Measurements from ENCODE around the gene CHKB. TPM values are rescaled to one million over a fixed set of nuclear protein-coding genes. Genes with fewer than 3 reads are reported as not detected.
"Not testable (repeated sequence)": the region's sequence is repeated elsewhere in the genome, so short reads cannot be mapped to it uniquely, and the experiment has no call there.

The CHKB gene
- 34.9 and 50.4 TPM in 2 replicates for total RNA-seq

GRCh38 chr22:50582493-50583293 is at the start of gene CHKB:
Gene CHKB, minus strand, starts transcription at chr22:50582849. Its CDS starts 68 bp downstream, at chr22:50582781.
- DNase-seq, result peak; percentile 98

DNA sequence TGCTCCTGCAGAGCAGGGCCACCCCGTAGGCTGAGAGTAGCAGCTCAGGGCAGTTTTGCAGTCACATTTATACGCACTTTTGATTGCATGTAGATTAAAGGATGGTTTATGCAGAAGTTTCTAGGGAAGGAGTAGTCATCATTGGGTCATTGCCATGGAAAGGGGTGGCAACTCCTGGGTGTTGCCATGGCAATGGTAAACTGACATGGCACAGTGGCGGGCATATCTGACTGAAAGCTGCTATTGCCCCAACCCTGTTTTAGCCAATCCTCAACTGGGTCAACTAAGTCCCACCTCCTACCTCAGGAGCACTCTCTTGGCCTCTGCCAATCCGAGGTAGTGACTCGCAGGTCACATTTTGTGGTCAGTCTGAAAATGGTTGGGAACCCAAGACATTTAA is 47.7 kb upstream of the CHKB start:
- DNase-seq, result no peak

DNA sequence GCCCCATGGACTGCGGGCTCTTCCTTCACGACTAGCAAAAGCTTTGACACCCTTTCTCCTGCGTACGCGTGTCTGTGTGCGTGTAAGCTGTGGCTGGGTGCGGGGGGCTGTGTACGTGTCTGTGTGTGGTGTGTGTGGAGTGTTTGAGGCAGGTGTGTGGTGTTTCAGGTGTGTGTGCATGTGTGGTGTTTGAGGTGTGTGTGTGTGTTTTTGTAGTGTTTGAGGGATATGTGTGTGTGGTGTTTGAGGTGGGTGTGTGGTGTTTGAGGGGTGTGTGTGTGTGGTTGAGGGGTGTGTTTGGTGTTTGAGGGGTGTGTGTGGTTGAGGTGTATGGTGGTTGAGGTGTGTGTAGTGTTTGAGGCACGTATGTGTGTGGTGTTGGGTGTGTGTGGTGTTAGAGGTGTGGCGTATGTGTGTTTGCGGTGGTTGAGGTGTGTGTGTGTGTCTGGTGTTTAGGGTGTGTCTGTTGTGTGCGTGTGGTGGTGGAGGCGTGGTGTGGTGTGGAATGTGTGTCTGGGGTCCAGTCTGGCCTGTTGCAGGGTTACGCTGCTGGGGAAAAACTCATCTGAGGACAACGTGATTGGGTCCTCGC is 46.0 kb upstream of the CHKB start:
- no peak for DNase-seq

GRCh38 chr22:50627642-50628542 is 45.2 kb upstream of the CHKB start, which contains the start of gene ARSA:
Gene ARSA, minus strand, starts transcription at chr22:50628152. Its CDS starts 373 bp downstream, at chr22:50627779.
- peak; percentile 90 for DNase-seq

DNA sequence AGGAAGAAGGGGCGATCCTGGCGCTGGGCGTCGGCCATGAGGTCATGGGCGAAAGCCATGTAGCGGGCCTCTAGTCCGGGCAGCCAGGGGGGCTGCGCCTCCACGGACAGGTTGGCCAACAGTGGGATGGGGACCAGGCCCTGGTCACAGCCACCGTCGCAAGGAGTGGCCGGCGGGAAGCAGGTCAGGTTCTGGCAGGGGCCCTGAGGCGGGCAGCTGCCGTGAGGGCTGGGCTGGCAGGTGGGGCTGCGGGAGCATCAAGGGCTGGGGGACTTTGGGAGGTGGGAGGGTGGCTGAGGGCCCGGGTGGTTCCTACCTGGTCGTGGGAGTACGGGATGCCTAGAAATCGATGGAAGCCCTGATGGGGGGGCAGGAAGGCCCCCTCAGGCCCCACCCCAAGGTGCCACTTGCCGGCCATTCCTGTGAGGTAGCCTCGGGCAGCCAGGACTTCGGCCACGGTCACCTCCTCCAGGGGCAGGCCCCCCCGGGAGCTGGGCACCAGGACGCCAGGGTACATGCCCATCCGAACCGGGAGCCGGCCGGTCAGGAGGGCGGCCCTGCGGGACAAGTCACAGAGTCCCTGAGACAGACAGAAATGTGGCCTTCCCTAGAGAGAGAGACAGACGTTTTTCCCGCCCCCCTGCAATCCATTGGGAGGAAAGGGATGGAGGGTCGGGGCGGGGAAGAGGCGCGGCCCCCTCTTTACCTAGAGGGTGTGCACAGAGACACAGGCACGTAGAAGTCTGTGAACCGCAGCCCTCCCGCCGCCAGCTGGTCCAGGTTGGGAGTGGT is 44.4 kb upstream of the CHKB start:
- no peak for DNase-seq

DNA sequence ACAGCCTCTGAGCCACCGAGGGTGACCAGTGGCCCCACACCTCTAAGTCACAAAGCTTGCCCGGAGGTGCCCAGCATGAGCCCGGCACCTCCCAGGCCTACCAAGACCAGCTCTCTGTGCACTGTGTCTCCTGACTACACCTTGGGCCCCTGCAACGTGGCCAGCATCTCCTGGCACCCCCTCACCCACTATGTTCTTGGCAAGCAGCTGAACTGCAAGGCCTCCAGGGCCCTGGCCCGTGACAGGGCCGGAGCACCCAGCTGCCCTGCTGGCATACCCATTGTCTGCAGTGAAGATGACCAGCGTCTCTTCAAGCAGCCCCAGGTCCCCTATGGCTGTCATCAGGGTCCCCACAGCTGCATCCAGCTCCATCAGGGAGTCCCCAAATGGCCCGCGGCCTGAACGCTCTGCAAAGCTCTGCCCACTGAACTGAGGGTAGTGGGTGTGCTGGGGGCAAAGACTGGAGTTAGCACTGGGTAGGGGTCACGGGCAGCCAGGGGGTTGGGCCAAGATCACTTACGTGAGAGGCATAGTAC is 43.7 kb upstream of the CHKB start:
- DNase-seq, result no peak

DNA sequence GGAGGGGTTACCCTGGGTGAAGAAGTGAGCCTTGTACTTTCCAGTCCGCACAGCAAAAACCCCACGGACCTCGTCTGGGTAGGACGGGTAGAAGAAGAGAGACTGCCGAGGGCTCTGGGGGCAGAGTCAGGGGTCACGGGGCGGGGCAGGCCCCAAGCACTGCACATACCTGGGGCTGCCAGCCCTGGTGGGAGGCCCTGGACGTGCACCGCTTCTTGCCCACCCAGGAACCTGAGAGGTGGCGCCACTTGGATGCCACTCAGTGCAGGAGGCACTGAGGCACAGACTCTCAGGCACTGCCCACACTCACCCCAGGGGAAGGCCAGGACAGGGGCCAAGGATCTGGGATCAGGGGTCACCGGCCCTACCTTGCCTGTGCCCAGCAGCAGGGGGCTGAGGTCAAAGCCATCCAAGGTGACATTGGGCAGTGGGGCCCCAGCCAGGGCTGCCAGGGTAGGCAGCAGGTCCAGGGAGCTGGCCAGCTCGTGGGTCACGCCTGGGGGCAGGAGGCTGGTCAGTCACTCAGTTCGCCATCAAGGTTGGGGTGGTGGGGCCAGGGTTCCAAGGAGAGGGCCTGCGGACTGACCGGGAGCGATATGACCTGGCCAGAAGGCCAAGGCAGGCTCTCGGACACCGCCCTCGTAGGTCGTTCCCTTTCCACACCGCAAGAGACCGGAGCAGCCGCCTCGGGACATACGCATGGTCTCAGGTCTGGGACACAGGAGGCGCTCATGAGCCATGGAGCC is 43.1 kb upstream of the CHKB start:
- peak; percentile 49 for DNase-seq

DNA sequence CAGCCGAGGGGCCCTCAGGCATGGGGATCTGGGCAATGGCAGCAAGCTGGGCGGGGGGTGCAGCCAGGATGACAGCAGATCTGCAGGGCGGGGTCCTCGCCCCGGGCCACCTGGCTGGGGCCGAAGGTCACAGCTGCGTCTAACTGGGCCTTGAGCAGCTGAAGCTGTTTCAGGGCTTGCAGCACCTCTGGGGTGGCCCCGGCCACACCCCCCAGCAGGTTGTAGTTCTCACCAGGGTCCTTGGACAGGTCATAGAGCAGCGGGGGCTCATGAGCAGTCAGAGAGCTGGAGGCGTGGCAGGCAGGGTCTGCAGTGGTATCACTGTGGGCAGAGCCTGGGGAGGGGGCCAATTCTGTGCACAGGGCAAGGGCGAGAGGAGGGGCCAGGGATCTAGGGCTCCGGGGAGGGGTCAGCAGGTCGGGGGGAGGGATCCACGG is 42.5 kb upstream of the CHKB start:
- no peak for DNase-seq

DNA sequence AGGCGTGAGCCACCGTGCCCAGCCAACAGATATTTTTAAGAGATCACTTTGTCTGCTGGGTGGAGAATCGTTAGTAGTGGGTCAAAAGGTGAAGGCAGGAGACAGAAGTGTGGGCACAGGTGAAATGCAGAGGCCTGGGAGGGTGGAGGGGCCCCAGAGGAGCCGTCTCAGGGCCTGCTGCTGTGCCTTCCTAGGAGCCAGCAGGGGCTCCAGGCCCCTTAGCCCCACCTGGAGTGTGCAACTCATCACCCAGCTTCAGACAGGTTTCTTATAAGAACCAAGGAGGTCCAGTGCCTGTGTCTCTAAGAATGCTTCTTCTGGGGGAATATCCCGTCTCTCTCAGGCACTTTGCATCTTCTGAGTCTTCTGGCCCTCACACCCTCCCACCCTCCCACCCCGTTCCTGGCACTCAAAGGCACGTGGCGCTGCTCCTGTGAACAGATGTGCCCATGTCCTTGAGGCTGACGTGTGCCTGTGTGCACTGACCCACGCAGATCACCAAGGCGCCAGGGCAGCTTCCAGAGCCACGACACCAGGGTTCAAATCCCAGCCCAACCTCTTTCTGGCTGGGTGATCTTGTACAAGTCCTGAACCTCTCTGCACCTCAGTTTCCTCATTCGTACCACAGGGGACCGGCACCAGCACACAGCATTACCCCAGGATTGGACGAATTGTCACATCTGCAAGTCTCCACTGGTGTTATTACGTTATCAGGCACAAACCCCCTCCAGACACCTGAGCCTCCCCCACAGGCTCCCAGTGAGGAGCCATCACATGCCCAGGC is 41.9 kb upstream of the CHKB start:
- DNase-seq, result no peak

DNA sequence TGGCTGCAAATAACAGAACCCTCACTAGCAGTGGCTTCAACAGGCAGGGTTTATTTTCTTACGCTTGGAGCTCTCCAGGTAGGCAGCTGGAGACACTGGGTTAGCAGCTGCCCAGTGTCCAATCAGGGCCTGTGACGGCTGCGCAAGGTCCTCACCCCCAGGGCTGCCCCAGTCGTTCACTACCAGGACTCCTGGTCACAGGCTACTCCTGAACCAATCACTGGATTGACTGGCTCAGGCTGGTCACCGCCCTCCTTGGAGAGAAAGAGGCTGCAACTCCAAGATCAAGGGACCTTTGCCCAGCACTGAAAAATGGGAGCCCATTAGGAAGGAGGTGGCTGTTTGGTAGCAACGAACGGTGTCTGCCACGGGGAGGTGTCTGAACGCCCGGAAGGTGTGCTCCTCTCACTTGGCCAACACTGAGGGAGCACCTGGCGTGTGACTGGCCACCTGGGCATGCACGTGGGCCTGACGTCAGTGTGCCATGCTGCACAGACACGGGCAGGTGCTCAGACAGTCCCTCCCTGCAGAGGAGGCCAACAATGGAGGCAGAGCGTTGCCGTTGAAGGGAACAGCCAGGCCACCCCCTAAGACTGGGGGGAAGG is 40.2 kb upstream of the CHKB start:
- DNase-seq, result no peak

DNA sequence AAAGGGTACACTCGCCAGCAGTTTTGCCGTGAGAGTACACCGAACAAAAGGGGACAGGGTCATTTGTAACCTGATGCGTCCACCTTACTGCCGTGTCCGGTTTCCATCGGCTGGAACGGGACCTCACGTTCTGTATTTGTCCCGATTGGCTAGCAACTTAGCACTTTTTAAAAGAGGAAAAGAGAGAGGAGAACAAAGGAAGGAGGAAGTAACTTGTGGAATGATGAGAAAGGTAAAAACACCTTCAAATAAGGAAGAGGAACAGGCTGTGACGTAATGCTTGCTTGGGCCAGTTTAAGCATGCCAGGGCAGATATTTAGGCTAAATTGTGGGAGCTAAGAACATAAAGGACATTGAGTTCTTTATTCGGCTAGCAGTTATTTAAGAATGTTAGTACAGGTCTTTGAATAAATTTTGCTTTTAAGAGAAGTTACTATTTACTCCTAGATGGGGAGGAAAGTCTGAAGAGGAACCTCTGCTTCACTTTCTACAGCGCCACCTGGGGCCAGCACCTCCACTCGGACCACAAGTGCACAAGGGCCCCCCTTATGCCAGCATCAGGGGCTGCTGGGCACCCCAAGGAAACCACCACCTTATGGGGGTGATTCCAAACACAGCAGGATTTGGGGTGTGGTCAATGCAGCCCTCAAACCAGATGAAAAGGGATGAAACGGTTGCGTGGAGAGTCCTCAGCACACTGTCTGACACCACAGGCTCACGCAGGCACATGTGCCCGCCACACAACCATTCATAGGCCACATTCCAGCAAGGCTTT is 39.5 kb upstream of the CHKB start:
- no peak for DNase-seq

GRCh38 chr22:50621356-50621880 is 38.8 kb upstream of the CHKB start:
- no peak for DNase-seq

- peak; percentile 89 for DNase-seq
Observed at GRCh38 chr22:50620593-50621355, 38.1 kb upstream of the CHKB start.

GRCh38 chr22:50614296-50614695 is 31.6 kb upstream of the CHKB start:
- not testable (repeated sequence) for DNase-seq

- DNase-seq, result no peak
Observed at GRCh38 chr22:50613291-50613981, 30.8 kb upstream of the CHKB start.

DNA sequence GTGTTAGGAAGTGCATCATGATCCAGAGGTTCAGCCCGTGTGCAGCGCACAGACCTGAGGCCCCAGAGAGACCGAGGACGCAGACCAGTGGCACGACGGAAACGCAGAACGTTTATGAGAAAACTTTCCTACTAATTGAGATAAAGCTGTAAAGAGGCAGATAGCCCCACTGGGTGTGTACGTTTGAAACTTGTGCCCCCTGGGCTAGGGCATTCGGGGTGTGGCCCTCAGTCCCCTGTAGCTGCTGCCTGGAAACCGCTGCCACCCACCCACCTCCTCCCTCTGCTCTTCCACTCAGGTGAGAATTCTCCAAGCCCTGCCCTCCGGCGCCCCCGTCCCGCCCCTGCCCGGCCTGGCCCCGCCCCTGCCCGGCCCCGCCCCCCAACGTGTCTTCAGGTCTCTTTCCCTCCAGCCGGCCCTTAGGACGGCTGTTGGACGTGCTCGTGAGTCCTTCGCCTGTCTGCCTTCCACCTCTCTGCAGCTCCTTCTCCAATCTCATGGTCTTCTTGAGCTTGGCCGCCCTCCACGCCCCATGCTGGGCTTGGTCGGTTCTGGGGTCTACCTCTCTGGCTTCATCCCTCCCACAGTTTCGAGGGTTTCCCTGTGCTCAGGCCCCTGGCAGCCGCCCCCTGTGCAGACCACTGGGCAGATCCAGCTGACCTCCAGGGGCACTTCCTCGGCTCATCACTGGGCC is 30.0 kb upstream of the CHKB start:
- no peak for DNase-seq

GRCh38 chr22:50612168-50612527 is 29.5 kb upstream of the CHKB start:
- no peak for DNase-seq
